ENCODE measurements around the gene NFXL1. TPM values are rescaled to one million over a fixed set of nuclear protein-coding genes. Genes with fewer than 3 reads are reported as not detected.

The NFXL1 gene
- total RNA-seq, 1 donor from 2014 or later, result 11.3 TPM

DNA sequence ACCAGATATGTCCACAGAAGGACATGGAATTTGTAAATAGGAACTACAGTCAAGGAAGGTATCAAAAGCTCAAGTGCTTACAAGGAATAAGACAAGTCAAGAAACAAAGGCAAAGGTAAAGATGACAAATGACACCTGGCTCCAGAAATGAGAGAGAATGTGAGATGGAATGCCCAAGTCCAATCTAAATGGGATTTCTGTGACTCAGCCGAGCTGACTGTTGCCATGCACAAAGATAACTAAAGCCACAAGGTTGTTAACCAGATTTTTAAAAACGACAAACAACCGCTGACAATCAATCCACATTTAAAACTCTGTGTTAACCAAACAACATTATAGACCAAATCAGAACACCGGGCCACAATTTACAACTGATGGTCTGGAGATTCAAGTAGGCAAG, 1.1 kb downstream of the NFXL1 start:
- no peak for FAIRE-seq
- Histone ChIP-seq H3K4me3 (ENCODE audit: low read depth, low read length) (peak overlapping the region; percentile 91), H3K36me3 (ENCODE audit: control insufficient read depth, insufficient read depth, low read length) (peaks cover 2% of the 10 kb centered on the region), H3K27me3 (ENCODE audit: control insufficient read depth, insufficient read depth, low read length) (no peaks in the 10 kb centered on the region)
- peak; percentile 55 for DNase-seq (ENCODE audit: low read depth)
- TF ChIP-seq, protein P1, sequence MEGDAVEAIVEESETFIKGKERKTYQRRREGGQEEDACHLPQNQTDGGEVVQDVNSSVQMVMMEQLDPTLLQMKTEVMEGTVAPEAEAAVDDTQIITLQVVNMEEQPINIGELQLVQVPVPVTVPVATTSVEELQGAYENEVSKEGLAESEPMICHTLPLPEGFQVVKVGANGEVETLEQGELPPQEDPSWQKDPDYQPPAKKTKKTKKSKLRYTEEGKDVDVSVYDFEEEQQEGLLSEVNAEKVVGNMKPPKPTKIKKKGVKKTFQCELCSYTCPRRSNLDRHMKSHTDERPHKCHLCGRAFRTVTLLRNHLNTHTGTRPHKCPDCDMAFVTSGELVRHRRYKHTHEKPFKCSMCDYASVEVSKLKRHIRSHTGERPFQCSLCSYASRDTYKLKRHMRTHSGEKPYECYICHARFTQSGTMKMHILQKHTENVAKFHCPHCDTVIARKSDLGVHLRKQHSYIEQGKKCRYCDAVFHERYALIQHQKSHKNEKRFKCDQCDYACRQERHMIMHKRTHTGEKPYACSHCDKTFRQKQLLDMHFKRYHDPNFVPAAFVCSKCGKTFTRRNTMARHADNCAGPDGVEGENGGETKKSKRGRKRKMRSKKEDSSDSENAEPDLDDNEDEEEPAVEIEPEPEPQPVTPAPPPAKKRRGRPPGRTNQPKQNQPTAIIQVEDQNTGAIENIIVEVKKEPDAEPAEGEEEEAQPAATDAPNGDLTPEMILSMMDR (IDR thresholded peaks at IDR 0.05; ENCODE audit: insufficient read depth, low read length, severe bottlenecking), result no peak

GRCh38 chr4:47907089-47907646, 7.2 kb downstream of the NFXL1 start:
- TF ChIP-seq, protein P1 (IDR thresholded peaks at IDR 0.05; ENCODE audit: insufficient read depth, low read length, severe bottlenecking), result no peak
- FAIRE-seq (no peak), DNase-seq (ENCODE audit: low read depth) (no peak)
- peaks cover 11% of the 10 kb centered on the region for H3K36me3 ChIP-seq (ENCODE audit: control insufficient read depth, insufficient read depth, low read length)
- H3K27me3 ChIP-seq (ENCODE audit: control insufficient read depth, insufficient read depth, low read length), result no peaks in the 10 kb centered on the region
- no peak overlapping the region for H3K4me3 ChIP-seq (ENCODE audit: low read depth, low read length)

DNA sequence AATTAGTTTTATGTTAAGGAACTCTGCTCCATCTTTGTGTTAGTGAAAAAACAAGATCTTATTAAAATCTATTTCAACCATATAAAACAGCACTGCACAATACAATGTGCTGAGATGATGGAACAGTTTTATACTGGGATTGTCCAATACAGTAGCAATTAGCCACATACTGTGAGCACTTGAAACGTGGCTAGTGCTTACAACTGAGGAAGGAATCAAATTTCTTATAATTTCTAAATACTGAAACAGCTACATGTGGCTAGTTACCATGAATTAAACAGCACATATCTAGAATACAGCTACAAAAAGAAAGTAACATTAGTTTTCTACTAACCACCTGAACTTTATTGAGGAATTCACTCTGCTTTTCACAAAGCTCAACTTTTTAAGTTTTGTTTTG, 14.7 kb downstream of the NFXL1 start:
- TF ChIP-seq, protein P1 (IDR thresholded peaks at IDR 0.05; ENCODE audit: insufficient read depth, low read length, severe bottlenecking), result no peak
- FAIRE-seq, result no peak
- H3K27me3 ChIP-seq (ENCODE audit: control insufficient read depth, insufficient read depth, low read length), result no peaks in the 10 kb centered on the region
- DNase-seq (ENCODE audit: low read depth), result no peak
- no peak overlapping the region for H3K4me3 ChIP-seq (ENCODE audit: low read depth, low read length)
- H3K36me3 ChIP-seq (ENCODE audit: control insufficient read depth, insufficient read depth, low read length), result peaks cover 16% of the 10 kb centered on the region

- TF ChIP-seq, protein P1 (IDR thresholded peaks at IDR 0.05; ENCODE audit: insufficient read depth, low read length, severe bottlenecking), result no peak
- Histone ChIP-seq H3K36me3 (ENCODE audit: control insufficient read depth, insufficient read depth, low read length) (peaks cover 12% of the 10 kb centered on the region), H3K27me3 (ENCODE audit: control insufficient read depth, insufficient read depth, low read length) (no peaks in the 10 kb centered on the region), H3K4me3 (ENCODE audit: low read depth, low read length) (no peak overlapping the region)
- DNase-seq (ENCODE audit: low read depth), result no peak
- no peak for FAIRE-seq
These were observed 22.5 kb downstream of the NFXL1 start for GRCh38 chr4:47891928-47892327.

GRCh38 chr4:47882228-47882627, 32.2 kb downstream of the NFXL1 start:
- no peak overlapping the region for H3K4me3 ChIP-seq (ENCODE audit: low read depth, low read length)
- TF ChIP-seq, protein P1 (IDR thresholded peaks at IDR 0.05; ENCODE audit: insufficient read depth, low read length, severe bottlenecking), result no peak
- H3K36me3 ChIP-seq (ENCODE audit: control insufficient read depth, insufficient read depth, low read length), result peaks cover 4% of the 10 kb centered on the region
- FAIRE-seq, result no peak
- peak; percentile 52 for DNase-seq (ENCODE audit: low read depth)
- H3K27me3 ChIP-seq (ENCODE audit: control insufficient read depth, insufficient read depth, low read length), result no peaks in the 10 kb centered on the region

- TF ChIP-seq, protein P1 (IDR thresholded peaks at IDR 0.05; ENCODE audit: insufficient read depth, low read length, severe bottlenecking), result no peak
- Histone ChIP-seq H3K27me3 (ENCODE audit: control insufficient read depth, insufficient read depth, low read length) (no peaks in the 10 kb centered on the region), H3K4me3 (ENCODE audit: low read depth, low read length) (no peak overlapping the region), H3K36me3 (ENCODE audit: control insufficient read depth, insufficient read depth, low read length) (peaks cover 4% of the 10 kb centered on the region)
- FAIRE-seq (no peak), DNase-seq (ENCODE audit: low read depth) (no peak)
These were observed 34.9 kb downstream of the NFXL1 start for GRCh38 chr4:47879458-47879857.

Data from bronchial epithelial cell (primary cell).